Measurements from ENCODE around the gene SYT13. TPM values are rescaled to one million over a fixed set of nuclear protein-coding genes. Genes with fewer than 3 reads are reported as not detected.
"Not testable (repeated sequence)": the region's sequence is repeated elsewhere in the genome, so short reads cannot be mapped to it uniquely, and the experiment has no call there.

The SYT13 gene
- polyA plus RNA-seq, 3 donors = 10.5 to 14.4 (median 11.5) TPM

DNA sequence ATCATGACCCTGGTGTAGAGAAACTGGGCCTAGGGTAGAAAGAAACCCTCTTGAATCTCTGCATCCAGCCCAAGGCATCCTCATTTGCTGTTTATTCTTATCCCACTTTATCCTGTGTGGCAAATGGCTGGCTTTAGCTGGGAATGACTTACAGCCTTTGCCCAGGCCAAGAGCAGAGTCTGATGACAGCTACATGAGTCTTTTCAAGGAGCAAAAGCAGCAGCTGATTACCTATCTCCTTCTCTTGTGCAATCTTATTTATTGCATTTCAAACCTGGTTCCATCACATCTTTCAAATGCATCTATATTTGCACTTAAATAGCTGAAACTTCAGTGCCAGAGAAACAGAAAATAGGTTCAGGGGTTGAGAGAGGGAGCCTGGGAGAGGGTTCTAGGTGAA is 26.1 kb downstream of the SYT13 start:
- DNase-seq (ENCODE audit: extremely low read depth in 1 of 11, low read depth in 9 of 11, low spot score in 4 of 11) = no peak

DNA sequence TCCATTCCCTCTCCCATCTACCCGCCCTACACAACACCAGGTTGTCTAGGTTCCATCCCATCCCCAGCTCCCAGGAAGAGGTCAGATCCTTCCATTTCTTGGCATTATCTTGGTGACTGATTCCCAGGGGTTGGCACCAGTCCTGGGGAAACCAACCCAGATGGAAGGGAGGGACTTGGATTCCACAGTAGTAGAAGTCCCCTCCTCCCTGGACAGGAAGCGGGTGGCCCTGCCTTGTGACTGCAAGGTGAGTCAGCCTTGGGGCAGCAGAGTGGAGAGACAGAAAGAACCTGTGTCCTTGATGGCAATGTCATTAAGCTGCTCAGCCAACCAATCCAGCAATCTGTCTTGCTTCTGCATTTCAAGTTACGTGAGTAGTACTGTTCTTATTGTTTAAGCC is 26.5 kb downstream of the SYT13 start:
- DNase-seq (ENCODE audit: extremely low read depth in 1 of 11, low read depth in 9 of 11, low spot score in 4 of 11) = no peak

DNA sequence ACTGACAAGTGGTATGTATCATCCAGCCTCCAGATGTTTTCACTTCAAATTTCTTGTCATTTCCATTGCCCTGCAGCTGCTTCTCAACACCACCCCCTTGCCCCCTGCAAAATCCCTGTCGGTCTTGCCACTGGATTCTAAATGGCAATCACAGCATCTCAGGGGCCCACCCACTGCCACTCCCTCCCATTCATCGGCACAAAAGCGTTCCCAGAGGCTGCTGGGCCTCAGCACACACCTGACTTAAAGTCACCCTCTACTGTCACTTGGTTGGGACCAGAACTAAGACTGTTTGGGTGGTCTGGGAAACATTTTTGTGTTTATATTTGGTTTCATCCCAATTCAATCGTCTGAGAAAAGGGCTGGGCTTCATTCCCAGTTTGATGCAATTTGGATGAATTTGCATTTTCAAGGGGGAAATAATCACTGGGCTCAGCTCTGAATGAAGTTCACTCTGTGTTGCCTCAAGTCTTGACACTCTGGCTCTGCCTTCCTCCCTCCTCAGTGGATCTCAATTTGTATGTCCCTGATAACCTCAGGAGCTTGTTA is 27.1 kb downstream of the SYT13 start:
- DNase-seq (ENCODE audit: extremely low read depth in 1 of 11, low read depth in 9 of 11, low spot score in 4 of 11) = no peak

DNA sequence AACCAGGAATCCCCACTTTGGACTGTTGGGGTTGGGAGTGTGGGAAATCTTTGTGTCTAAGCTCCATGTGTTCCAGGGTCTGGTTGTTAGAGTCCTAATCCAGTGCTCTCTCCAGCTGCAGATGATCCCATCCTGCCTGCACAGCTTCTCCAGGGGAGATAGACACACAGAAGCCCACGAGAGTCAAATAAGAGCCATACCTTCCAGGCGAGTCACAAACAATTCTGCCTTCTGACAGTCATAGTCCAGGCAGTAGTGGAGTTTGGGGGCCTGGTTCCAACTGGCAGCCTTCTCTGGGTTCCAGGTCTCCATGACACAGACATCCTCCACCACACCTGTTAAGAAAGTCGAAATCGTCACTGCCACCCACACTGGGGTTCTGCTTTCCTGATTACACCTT is 32.1 kb downstream of the SYT13 start:
- DNase-seq (ENCODE audit: extremely low read depth in 1 of 11, low read depth in 9 of 11, low spot score in 4 of 11) = no peak

DNA sequence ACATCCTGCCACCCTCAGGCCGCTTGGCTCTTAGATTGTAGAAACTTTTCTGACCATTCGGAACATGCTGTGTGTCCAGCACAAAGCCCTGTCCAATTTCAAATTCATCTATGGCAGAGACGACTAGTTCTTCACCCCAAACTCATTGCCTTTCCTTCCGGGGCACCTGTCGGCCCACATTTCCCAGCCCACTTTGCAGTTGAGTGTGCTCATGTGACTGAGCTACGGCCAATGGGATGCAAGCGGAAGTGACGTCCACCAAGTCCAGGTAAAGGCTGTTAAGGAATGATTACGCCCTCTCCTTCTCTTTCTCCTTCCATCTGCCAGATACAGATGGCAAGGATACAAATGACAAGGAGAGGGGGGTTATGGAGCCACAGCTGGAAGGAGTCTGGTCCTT is 32.5 kb downstream of the SYT13 start:
- DNase-seq (ENCODE audit: extremely low read depth in 1 of 11, low read depth in 9 of 11, low spot score in 4 of 11) = no peak

DNA sequence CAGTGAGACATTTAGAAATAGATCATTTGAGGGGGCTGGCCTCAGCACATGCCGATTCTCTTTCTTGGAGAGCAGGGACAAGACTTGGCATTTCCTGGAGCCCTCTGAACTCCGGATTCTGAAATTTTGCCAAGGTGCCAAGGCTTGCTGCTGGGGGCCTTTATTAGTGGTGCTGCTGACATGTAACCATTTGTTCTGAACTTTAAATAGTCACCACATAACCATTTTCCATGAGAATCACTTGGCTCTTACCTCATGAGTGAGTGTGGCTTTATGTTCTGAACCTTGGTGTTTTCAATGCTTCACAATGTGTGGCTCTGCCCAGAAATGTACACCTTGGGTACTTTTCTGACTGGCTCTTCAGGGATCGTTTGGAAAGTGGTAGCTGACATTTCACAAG is 33.3 kb downstream of the SYT13 start:
- DNase-seq (ENCODE audit: extremely low read depth in 1 of 11, low read depth in 9 of 11, low spot score in 4 of 11) = no peak

DNA sequence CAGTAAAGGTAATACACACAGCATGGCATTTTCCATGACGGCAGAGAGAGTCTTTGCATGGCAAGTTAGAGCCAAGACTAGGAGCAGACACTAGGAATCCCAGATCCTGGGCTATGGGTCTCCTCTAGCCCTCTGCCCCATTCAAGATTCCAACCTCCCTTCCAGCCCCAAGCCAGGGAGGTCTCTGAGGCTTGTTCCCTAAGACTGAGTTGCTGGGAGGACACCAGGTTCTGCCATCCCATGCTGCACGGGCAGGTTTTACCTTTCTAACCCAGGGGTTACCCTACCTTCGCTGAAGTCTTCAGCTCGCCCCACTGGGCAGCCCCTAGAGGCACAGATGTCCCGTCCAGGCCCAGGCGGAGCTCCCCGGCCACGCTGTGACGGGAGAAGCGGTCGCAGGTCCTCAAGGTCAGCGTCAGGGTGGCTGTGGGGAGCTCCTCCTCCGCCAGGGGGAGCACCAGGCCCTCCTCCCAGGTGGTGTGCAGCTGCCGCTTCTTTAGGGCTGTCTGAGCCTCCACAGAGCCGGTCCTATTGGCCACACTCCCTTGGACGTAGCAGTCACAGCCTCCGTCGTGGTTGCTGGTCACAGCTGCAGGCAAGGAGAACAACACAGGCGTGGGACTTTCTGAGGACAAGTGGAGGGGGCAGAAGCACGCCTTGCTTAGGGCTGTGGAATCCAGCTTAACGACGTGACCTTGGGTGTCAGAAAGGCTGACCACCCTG is 33.8 kb downstream of the SYT13 start:
- peak in 2 of 11 donors; percentile 10 to 19 for DNase-seq (ENCODE audit: extremely low read depth in 1 of 11, low read depth in 9 of 11, low spot score in 4 of 11)

DNA sequence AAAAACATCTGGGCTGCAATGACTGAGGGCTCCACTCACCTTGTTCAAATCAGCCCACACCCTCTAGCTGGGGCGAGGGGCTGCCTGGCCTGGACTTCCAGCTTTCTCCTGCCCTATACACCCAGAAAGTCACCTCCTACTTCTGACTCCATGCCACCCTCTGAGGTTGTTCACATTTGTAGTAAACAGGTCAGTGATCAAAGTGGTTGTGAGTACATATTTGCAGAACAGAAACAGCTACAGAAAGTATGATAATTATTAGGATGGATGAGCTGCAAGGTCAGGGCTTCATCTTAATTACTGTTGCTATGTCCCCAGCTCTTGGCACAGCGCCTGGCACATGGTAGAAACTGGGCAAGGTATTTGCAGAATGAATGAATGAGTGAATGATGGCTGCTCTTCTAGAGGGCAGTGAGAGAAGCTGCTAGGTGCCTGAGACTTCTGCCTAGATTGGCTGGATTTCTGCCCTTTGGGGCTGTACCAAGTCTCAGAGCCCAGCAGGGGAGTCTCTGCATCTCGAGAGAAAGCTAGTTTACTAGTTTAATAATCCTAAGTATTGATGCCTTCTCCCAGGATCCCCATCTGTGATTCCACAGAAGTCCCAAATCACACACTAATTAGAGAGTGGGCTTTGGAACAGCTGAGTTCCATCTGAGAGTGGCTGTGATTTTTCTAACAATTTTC is 36.0 kb downstream of the SYT13 start:
- peak in 8 of 11 donors; percentile 5 to 47 (median 18) for DNase-seq (ENCODE audit: extremely low read depth in 1 of 11, low read depth in 9 of 11, low spot score in 4 of 11)

DNA sequence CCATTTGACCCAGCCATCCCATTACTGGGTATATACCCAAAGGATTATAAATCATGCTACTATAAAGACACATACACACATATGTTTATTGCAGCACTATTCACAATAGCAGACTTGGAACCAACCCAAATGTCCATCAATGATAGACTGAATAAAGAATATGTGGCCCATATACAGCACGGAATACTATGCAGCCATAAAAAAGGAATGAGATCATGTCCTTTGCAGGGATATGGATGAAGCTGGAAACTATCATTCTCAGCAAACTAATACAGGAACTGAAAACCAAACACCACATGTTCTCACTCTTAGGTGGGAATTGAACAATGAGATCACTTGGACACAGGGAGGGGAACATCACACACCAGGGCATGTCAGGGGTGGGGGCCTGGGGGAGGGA is 36.8 kb downstream of the SYT13 start:
- DNase-seq (ENCODE audit: extremely low read depth in 1 of 11, low read depth in 9 of 11, low spot score in 4 of 11) = not testable (repeated sequence)

DNA sequence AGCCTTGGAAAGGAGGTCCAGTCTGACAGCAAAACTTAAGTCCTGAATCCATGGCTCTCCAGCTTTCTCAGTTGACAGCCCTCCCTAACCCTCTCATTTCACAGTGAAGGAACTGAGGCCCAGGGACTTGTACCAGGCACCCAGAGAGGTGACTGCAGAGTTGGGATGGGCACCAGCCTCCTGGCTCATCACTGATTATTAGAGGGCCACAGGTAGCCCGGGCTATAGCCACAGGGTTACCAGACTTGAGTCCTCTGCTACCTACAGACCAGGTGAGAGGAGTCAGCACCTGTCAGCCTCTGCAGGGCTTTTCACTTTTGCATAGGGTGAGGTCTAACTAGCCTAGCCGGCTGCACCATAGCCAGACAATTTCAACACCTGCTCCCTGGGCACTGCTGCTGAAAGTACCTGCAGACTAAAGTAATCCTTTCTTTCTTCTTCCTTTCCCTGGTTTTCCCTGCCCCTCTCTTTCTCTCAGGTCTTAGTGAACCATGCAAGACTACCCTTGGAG is 37.6 kb downstream of the SYT13 start:
- no peak for DNase-seq (ENCODE audit: extremely low read depth in 1 of 11, low read depth in 9 of 11, low spot score in 4 of 11)

DNA sequence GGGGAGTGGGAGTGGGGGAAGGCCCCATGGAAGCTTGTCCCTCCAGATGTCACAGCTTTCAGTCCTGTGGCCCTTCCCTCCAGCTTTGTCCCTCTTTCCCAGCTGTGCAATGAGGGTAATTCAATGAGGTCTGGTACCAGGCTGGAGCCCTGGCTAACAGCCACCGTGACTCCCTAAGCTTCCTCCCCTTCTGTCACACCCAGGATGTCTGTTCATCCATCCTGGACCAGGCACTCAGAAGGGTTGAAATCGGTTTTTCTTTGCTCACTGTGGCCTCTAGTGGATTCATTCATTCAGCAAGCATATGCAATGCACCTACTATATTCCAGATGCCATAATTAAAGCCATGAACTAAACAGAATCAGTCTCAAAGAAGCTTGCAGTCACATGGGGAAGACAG is 38.7 kb downstream of the SYT13 start:
- no peak for DNase-seq (ENCODE audit: extremely low read depth in 1 of 11, low read depth in 9 of 11, low spot score in 4 of 11)

DNA sequence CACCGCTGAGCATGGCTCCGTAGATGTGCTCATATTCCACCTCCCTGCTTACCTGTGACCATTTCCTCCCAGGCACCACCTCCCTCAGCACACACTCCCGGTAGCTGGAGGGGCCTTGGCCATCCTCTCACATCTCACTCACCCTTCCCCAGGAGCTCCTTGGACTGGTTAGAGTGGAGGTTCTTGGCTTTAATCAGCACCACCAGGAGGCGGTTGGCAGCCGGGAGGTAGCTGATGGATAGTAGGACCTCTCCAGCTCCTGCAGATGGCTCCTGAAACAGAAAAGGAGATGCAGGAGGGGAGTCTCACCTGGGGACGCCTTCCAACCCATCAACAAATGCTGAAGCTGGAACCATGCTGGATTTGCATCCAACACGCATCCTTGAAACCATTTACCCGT is 39.9 kb downstream of the SYT13 start:
- DNase-seq (ENCODE audit: extremely low read depth in 1 of 11, low read depth in 9 of 11, low spot score in 4 of 11) = no peak

DNA sequence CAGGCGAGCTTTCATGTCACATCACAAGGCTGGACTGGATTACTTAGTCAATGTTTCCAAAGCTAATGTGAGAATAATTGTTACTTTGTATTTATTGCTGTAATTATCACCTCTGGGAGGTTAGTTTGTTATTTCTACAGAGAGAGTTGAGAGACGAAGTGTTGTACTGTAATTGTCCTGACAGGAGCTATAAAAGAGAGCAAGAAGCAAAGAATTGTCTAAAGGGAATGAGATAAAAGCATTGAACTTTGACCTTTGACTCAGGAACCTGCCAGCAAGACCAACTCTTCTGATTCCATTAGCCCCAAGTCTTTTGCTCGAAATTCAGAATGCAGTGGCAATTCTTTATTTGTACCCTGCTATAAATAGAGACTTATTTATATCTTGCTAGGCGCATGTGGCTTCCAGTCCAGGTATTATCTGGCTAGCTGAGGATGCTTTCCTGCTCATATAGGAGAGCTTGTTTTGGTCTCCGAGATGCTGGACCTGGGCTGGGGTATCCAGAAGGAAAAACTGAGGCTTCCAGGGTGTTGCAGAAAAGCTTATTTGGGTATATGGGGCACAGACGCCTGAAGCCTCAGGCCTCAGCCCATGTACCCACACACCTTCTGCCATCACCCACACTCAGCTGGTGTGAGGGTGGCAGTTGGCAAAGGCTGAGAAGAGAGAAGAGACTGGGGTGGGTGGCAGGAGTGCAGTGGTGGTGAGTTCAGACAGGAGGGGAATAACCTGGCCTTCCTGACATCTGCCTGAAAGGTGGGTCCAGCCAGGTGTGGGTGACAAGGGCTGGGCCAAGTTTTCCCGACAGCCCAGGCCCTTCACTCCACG is 40.7 kb downstream of the SYT13 start:
- no peak for DNase-seq (ENCODE audit: extremely low read depth in 1 of 11, low read depth in 9 of 11, low spot score in 4 of 11)

DNA sequence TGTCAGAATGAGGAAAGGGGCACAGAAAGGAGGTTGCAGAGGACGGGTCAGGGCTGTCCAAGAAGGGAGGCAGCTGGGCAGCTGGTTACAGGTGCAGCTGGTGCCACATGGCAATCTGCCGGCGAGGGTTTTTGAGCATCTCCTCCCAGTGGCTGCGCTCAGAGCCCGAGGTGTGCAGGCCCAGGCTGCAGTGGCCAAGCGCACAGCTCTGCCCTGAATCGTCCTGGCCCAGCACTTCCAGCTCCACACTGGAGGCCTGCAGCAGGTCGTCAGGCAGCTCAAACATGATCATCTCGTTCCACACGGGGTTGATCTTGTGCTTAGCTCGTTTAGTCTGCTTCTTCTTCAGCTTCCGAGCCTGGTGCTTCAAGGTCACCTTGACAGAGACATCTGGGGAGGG is 42.2 kb downstream of the SYT13 start:
- no peak for DNase-seq (ENCODE audit: extremely low read depth in 1 of 11, low read depth in 9 of 11, low spot score in 4 of 11)

DNA sequence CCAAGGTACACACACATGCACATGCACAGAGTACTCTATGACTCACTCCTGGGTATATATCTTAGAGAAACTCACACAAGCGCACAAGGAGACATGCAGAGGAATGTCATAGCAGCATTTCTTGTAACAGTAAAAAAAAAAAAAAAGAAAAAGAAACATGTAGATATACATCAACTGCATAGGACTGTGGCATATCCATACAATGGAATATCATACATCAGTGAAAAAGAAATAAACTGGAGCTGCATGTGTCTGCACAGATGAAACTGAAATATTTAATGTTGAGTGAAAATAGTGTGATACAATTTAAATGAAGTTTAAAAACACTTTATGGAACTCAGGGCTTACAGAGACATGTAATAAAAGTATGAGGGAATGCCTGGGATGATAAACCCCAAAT is 46.4 kb downstream of the SYT13 start:
- no peak for DNase-seq (ENCODE audit: extremely low read depth in 1 of 11, low read depth in 9 of 11, low spot score in 4 of 11)

DNA sequence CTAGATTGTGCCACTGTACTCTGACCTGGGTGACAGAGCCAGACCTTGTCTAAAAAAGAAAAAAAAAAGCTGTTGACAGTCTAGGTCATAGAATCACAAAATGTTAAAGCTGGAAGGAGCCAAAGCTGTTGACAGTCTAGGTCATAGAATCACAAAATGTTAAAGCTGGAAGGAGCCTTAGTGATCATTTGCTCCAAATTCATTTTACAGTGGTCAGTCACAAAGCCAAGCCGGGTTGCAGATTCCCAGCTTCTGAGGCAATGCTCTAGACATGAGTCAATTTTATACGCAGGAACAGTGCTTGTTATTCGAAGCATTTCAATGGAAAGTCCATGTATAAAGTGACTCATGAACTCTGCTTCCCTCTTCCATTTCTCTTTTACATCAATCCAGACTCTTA is 47.4 kb downstream of the SYT13 start:
- DNase-seq (ENCODE audit: extremely low read depth in 1 of 11, low read depth in 9 of 11, low spot score in 4 of 11) = no peak

DNA sequence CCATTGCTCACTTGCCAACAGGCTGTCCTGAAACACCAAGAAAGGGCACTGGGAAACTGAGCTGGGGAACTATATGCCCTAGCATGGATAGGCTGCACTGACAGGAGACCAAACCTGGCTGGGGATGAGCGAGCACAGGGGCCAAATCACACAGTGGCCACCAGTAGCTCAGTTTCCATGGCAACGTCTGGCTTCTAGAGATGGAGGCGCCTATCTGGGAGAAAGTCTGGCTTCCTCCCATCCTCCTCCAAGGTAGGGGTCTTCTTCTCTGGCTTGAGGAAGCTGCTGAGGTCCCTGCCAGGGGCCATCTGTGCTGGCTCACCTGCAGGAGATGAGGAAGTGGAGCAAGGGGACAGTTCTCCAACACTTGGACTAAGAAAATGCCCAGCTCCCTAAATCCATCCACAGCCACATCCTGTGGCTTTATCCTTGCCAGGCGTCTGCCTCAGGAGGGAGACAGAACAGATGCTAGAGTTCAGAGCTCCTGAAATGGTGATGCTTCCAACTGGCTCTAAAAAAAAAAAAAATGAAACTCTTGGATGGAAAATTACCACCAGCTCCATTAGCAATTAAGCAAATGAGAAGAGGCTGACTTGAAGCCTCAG is 48.3 kb downstream of the SYT13 start:
- DNase-seq (ENCODE audit: extremely low read depth in 1 of 11, low read depth in 9 of 11, low spot score in 4 of 11) = no peak

DNA sequence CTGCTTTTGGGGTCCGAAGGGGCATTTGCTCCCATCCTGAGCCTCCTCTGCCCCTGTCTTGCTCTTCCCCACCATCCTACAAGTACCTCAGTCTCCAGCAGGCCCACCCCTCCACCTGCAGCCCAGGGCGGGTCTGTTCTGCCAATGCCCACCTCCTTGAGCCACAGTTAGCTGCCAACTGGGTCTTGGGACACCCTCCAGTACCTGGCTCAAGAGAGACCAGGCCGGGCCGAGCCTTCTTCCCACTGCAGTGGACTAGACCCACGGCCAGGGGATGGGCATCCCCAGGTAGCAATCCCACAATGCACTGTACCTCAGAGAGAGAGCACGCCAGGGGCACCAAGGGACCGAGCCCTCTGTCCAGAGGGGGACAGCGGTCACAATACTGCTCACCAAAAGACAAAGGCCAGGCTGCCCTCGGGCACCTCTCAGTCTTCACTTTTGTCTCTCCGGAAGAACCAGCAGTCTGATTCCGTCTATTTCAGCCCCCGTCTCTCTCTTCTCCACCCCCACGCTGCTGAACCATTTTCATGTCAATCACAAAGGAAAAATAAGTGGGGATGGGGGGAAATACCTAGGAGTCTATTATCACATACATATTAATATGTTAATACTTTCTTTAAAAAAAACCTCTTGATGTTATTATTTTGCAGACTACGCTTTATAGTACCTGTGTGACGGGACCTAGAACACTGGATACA is 51.7 kb downstream of the SYT13 start:
- DNase-seq (ENCODE audit: extremely low read depth in 1 of 11, low read depth in 9 of 11, low spot score in 4 of 11) = no peak

DNA sequence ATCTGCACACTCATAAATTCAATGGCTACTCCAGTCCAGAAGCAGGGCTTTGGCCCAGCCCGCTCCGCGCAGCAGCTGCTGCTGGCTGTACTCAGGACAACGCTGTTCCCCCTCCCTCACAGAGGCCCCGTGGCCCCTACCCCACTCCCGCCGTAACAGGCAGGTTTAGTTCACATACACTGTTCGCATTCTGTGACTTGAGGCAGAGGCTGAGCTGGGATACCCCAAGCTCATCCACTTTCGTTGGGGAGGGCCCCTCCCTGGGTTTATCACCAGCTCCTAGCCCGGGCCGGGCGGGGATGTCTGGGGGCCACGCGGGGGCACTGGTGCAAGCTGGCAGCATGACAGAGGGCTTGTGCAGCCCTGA is 52.4 kb downstream of the SYT13 start:
- DNase-seq (ENCODE audit: extremely low read depth in 1 of 11, low read depth in 9 of 11, low spot score in 4 of 11) = no peak
